ENCODE results near the gene SKP1.
A peak's percentile ranks its signal among the peaks of the same experiment; 100 is the strongest.
"Not testable (repeated sequence)": the region's sequence is repeated elsewhere in the genome, so short reads cannot be mapped to it uniquely, and the experiment has no call there.

SKP1 gene

DNA sequence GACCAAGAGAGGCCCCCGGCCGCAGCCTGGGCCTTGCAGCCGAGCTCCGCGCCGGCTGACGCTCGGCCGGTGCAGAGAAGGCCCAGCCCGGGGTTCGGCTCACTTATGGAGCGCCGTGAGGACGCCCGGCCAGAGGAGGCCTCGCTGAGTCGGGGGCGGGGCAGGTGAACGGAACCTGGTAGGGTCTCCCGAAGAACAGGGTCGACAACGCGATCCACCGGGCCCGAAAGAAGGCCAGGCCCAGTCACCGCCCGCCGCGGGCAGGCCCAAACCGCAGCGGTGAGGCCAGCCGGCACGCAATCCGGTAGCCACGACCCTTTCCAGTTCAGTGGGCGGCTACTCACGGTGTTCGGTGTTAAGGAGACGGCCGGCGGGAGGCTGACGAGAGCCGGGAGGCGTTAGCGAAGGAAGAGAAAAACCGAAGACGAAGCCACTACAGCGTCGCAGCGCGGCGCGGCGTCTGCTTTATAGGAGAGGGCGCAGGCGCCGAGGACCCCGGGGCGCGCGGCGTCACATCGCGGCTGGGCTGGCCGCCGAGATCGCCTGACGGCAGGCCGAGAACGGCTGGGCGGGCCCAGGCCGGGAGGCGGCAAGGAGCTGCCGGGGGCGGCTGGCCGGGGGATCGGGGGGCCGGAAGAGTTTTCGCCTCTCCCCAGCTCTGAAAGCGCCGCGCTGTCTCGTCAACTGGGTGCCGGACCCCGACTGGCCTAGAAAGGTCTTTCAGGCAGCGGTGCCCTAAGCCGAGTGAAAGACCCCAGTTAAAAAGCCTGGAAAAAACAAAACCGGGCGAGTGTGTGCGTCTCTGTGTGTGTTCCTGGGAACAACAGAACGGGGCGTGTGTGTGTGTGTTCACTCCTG, at the start of gene SKP1:
Gene SKP1, minus strand, starts transcription at position 440 of the 858 bp plus-strand sequence. CDS start 2,928 bp downstream, outside the sequence.
- DNase-seq = peak; percentile 77 to 96 (median 86)

GRCh38 chr5:134225780-134226440, 49.2 kb upstream of the SKP1 start, which contains the start of gene PPP2CA:
Gene PPP2CA (minus strand): TSS chr5:134226073. CDS start chr5:134225861, 212 bp downstream.
- peak; percentile 99 for DNase-seq

- DNase-seq = peak; percentile 46 to 81 (median 64)
These were observed 48.4 kb upstream of the SKP1 start for GRCh38 chr5:134224888-134225779.

- no peak for DNase-seq
These were observed 46.9 kb upstream of the SKP1 start for GRCh38 chr5:134223406-134224248.

- not testable (repeated sequence) for DNase-seq
These were observed 44.9 kb upstream of the SKP1 start for GRCh38 chr5:134221690-134222089.

GRCh38 chr5:134215757-134216156, 39.0 kb upstream of the SKP1 start:
- DNase-seq = no peak

DNA sequence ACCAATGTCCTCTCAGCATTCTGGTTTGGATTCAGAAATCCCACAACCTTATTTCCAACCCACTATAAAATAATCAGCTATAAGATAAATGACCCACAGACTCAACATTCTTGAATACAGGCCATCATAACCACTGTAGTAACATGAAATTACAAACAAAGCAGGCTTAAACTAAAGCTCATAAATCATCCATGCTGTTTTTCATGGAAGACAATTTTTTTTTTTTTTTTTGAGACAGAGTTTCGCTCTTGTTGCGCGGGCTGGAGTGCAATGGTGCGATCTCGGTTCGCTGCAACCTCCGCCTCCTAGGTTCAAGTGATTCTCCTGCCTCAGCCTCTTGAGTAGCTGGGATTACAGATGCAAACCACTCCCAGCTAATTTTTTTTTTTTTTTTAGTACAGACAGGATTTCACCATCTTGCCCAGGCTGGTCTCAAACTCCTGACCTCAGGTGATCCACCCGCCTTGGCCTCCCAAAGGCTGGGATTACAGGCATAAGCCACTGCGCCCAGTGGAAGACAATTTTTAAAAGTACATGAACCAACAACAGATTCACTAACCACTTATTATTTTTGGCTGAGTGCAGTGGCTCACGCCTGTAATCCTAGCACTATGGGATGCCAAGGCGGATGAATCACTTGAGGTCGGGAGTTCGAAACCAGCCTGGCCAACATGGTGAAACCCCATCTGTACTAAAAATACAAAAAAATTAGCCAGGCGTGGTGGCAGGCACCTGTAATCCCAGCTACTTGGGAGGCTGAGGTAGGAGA, 34.7 kb upstream of the SKP1 start:
- not testable (repeated sequence) for DNase-seq

DNA sequence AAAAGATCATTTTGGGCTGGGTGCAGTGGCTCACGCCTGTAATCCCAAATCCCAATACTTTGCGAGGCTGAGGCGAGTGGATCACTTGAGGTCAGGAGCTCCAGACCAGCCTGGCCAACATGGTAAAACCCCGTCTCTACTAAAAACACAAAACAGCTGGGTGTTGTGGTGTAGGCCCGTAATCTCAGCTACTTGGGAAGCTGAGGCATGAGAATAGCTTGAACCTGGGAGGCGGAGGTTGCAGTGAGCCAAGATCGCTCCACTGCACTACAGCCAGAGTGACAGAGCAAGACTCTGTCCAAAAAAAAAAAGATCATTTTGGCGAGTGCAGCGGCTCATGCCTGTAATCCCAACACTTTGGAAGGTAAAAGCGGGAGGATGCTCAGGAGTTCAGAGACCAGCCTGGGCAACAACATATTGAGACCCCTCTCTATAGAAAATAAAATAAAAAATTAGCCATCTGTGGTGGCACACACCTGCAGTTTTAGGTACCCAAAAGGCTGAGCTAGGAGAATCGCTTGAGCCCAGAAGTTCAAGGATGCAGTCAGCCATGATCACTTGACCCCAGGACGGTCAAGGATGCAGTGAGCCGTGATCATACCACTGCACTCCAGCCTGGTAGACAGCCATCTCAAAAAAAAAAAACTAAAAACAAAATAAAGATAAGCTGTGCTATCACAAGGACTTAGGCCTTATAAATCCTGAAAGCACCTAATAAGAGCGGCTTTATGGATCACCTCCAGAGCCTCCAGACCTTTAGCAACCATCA, 32.9 kb upstream of the SKP1 start:
- DNase-seq = no peak

GRCh38 chr5:134207696-134208095, 30.9 kb upstream of the SKP1 start:
- no peak for DNase-seq

DNA sequence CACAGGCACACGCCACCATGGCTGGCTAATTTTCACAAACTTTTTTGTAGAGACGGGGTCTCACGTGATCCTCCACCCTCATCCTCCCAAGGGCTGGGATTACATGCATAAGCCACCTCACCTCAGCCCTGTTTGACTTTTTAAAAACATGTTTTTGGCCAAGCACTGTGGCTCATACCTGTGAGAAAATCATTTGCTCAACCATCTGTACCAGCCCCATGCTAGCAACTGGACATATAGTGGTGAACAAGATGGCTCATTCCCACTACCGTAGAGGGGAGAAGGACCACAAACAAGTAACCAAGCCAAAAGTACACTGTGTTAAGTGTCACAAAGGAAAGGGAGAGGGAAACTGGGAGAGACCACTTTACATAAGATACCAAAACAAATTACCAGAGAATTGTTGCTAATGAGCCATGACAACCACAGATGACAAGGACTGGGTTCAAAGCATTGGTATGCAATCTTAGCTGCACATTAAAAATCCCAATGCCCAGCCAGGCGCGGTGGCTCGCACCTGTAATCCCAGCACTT, 29.9 kb upstream of the SKP1 start:
- DNase-seq = no peak

- DNase-seq = no peak
These were observed 27.8 kb upstream of the SKP1 start for GRCh38 chr5:134204575-134204974.

DNA sequence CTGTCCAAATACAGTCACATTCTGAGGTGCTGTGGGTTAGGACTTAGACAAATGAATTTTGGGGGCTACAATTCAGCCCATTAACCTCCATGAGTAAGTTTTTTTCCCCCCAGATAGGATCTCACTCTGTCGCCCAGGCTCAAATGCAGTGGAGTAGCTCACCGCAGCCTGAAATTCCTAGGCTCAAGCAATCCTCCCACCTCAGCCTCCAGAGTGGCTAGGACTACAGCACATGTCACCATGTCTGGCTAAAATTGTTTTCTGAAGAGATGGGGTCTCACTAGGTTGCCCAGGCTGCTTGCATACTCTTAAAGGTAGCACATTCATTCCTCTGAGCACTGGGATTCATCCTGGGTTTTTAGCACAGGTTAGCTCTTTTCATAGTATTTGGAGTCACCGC, 26.9 kb upstream of the SKP1 start:
- DNase-seq = no peak

GRCh38 chr5:134195666-134196065, 18.9 kb upstream of the SKP1 start:
- no peak for DNase-seq

- DNase-seq = no peak
These were observed 12.3 kb upstream of the SKP1 start for GRCh38 chr5:134189031-134189430.

- DNase-seq = no peak
These were observed 11.3 kb upstream of the SKP1 start for GRCh38 chr5:134188092-134188491.

DNA sequence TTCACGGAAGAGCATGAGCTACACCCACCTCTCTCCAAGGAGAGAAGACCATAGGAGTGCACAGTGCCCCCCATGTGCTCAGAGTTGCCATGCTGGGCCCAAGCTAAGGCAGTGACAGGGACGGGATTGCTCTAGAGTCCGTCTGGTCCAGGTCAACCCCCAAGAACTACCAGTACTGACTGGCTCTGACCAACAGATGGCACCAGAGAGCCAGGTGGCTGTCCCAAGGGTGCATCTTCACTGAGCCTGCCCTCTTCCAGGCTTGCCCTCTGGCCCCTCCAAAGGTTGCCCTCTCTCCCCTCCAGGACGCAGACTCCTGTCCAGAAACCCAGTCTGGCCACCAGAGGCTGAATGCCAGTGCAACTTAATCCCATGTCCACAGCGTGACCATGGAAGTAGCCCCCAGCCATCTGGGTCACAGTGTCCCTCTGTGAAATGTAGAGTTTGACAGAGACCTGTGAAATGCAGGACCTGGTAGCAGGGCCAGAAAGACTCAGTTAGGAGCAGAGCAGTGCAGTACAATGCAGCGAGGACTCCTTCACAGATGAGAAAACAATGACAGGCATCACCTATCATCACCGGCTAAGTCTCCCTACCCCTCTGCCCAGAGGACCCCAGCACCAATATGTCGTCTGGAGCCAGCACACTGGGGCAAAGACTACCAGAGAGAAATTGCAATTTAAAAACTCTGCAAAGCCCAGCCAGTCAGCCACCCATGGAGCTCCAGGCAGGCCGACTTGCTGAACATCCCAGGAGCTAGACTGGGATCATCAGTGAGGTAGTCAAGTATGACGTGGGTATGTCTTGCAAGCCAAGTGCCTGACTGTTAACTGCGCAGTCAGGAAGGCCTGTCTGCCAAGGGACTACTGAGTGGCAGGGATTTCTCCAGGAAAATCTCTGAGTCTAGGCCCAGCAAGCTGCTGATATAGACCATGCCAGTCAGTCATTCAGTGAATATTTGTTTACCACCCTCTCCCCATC, 7.7 kb upstream of the SKP1 start:
- DNase-seq = peak; percentile 43 to 77 (median 67)

GRCh38 chr5:134183481-134183880, 6.7 kb upstream of the SKP1 start:
- no peak for DNase-seq

DNA sequence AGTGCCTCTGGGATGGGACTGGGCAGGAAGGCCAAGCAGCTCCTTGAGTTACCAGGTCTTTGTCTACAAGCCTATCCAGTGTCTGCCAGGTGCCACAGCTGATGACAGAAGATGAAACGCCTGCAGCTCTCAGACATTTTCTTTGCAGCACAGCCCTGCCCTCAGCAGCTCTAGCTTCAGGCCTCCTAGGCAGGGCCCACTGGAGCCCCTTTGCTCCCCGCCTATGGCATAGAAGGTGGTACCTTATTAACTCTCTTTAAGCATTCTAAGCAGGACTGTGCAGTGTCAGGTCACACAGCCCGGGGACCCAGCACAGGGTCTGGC, 1.3 kb upstream of the SKP1 start:
- DNase-seq = no peak

All from stimulated activated naive CD4-positive, alpha-beta T cell (primary cell).